HCT116 (cell line): Measurements from ENCODE around the gene PSMC3. TPM values are rescaled to one million over a fixed set of nuclear protein-coding genes. Genes with fewer than 3 reads are reported as not detected.

Experiments used
- ATAC-seq: fragments of 200-7000 bp; cut with Tn5 transposase; 2 replicates; pipeline ENCODE4 v1.9.1; 2020; ENCODE audit warnings: mild to moderate bottlenecking, moderate library complexity
- BruUV-seq: library from RNA; stranded (reverse); fragments of 400-500 nt; replicated peaks from 2 replicates; lab custom pipeline; 2021; lab: Mats Ljungman, UMichigan
- CTCF ChIA-PET: fragments of 300-600 bp; sonication (Branson Sonifier 250); formaldehyde crosslinking; loops from one replicate; lab custom pipeline; 2021; ENCODE audit warnings: antibody characterized with exemption; lab: Charles Lee
- POLR2A ChIA-PET: fragments of 300-600, 350-600 bp; sonication (Branson Sonifier 250); formaldehyde crosslinking; loops from one replicate; lab custom pipeline; 2021; ENCODE audit warnings: antibody characterized with exemption; lab: Charles Lee
- RAD21 ChIA-PET, 2 experiments: fragments of 300-600 bp; sonication (Branson Sonifier 250); formaldehyde crosslinking; loops; one replicate each; lab custom pipeline; 2023; ENCODE audit warnings: low total read pairs in 2 of 2; ENCODE audit not compliant: uncharacterized antibody in 2 of 2, unreplicated experiment in 2 of 2, low non-redundant PET in 1 of 2; lab: Charles Lee
- DNase-seq: peaks from one replicate; pipeline ENCODE4 v3.0.0-alpha.2; 2010; ENCODE audit warnings: low read depth, low spot score
- H2AFZ ChIP-seq: fragments of 200-600 bp; shearing (Covaris generic), sonication (generic); 2 replicates; pipeline ENCODE4 v1.6.1; 2017; ENCODE audit warnings: low read depth, mixed run types, mixed read lengths, antibody characterized with exemption, low read length; ENCODE audit not compliant: poor library complexity, severe bottlenecking
- H3K27ac ChIP-seq: 2 replicates; pipeline ENCODE4 v1.5.1; 2012; ENCODE audit warnings: low read depth, low read length
- H3K27me3 ChIP-seq: fragments of 200-600 bp; sonication (generic); 2 replicates; pipeline ENCODE4 v1.6.1; 2016; ENCODE audit warnings: mixed run types, low read length, mixed read lengths; ENCODE audit not compliant: insufficient read depth
- H3K36me3 ChIP-seq, 2 experiments: fragments of 200-500 bp in 1 of 2; fragments of 200-600 bp in 1 of 2; sonication (Bioruptor generic) in 1 of 2; sonication (generic) in 1 of 2; 2 replicates each; pipeline versions ENCODE4 v1.5.1 to v1.6.1; 2014 to 2016; ENCODE audit warnings: low read length in 2 of 2, inconsistent platforms in 1 of 2, mixed read lengths in 1 of 2, mixed run types in 1 of 2; ENCODE audit not compliant: insufficient read depth in 2 of 2, control insufficient read depth in 1 of 2
- H3K4me1 ChIP-seq, 2 experiments: fragments of 200-600 bp in 1 of 2; sonication (generic) in 1 of 2; 2 replicates each; pipeline versions ENCODE4 v1.5.1 to v1.6.1; 2012 to 2017; ENCODE audit warnings: low read length in 2 of 2, inconsistent platforms in 1 of 2, mild to moderate bottlenecking in 1 of 2, mixed read lengths in 1 of 2, mixed run types in 1 of 2, moderate library complexity in 1 of 2; ENCODE audit not compliant: insufficient read depth in 2 of 2, control insufficient read depth in 1 of 2
- H3K4me2 ChIP-seq: fragments of 200-600 bp; sonication (generic); 2 replicates; pipeline ENCODE4 v1.6.1; 2017; ENCODE audit warnings: mixed run types, low read length, mixed read lengths
- H3K4me3 ChIP-seq, 2 experiments: fragments of 200-600 bp in 1 of 2; sonication (generic) in 1 of 2; replicated peaks in 1 of 2; 2 replicates each; pipeline ENCODE4 v1.5.1; 2011 to 2016; ENCODE audit warnings: low read length in 2 of 2, control low read depth in 1 of 2, low read depth in 1 of 2, mild to moderate bottlenecking in 1 of 2, mixed read lengths in 1 of 2, mixed run types in 1 of 2
- H3K79me2 ChIP-seq: fragments of 200-600 bp; sonication (generic); 2 replicates; pipeline ENCODE4 v1.6.1; 2017; ENCODE audit warnings: mild to moderate bottlenecking, mixed run types, low read length, moderate library complexity, mixed read lengths; ENCODE audit not compliant: insufficient read depth
- H3K9ac ChIP-seq: fragments of 200-600 bp; sonication (generic); 2 replicates; pipeline ENCODE4 v1.6.1; 2016; ENCODE audit warnings: low read length, mixed read lengths
- H3K9me2 ChIP-seq: fragments of 200-600 bp; sonication (generic), shearing (Covaris generic); 2 replicates; pipeline ENCODE4 v1.6.1; 2017; ENCODE audit warnings: mixed run types, mild to moderate bottlenecking, moderate library complexity; ENCODE audit not compliant: insufficient read depth
- H3K9me3 ChIP-seq, 2 experiments: fragments of 200-500 bp in 1 of 2; fragments of 200-600 bp in 1 of 2; sonication (Bioruptor generic) in 1 of 2; sonication (generic) in 1 of 2; 2 replicates each; pipeline ENCODE4 v1.6.1; 2014 to 2017; ENCODE audit warnings: low read length in 2 of 2, mixed read lengths in 2 of 2, inconsistent platforms in 1 of 2, low read depth in 1 of 2, mild to moderate bottlenecking in 1 of 2, mixed run types in 1 of 2, moderate library complexity in 1 of 2; ENCODE audit not compliant: control insufficient read depth in 1 of 2, insufficient read depth in 1 of 2
- H4K20me1 ChIP-seq: fragments of 200-600 bp; sonication (generic), shearing (Covaris generic); 2 replicates; pipeline ENCODE4 v1.6.1; 2017; ENCODE audit warnings: mixed run types, mild to moderate bottlenecking, moderate library complexity; ENCODE audit not compliant: insufficient read depth
- ATF3 ChIP-seq: IDR thresholded peaks from 2 replicates; pipeline ENCODE4 v1.6.1; 2012
- EZH2 ChIP-seq: fragments of 200-600 bp; sonication (generic); IDR thresholded peaks from 2 replicates; pipeline ENCODE4 v1.6.1; 2017; ENCODE audit warnings: antibody characterized with exemption, mixed run types
- JUND ChIP-seq: IDR thresholded peaks from 2 replicates; pipeline ENCODE4 v1.6.1; 2012
- POLR2A ChIP-seq: IDR thresholded peaks from 2 replicates; pipeline ENCODE4 v1.7.0; 2011; ENCODE audit warnings: borderline replicate concordance; ENCODE audit not compliant: insufficient read depth, insufficient read length; ENCODE audit errors: extremely low read depth
- RAD21 ChIP-seq: IDR thresholded peaks from 2 replicates; pipeline ENCODE4 v1.6.1; 2012; ENCODE audit warnings: low read depth, mild to moderate bottlenecking
- intact Hi-C: fragments of 100-400 bp; cut with micrococcal nuclease; formaldehyde crosslinking; loops from 2 replicates; pipeline ENCODE4 v1.10.0; 2022
- total RNA-seq: library from RNA; stranded (reverse); gene quantifications from one replicate; pipeline ENCODE4 v1.2.1, GENCODE V29; 2021; ENCODE audit not compliant: unreplicated experiment
- TF ChIP-seq, protein P1 (sequence below), 3 experiments: fragments of 200-600 bp in 1 of 3; sonication (generic) in 1 of 3; IDR thresholded peaks in 2 of 3; conservative IDR thresholded peaks in 1 of 3; 2 replicates each; pipeline ENCODE4 v1.5.1; 2012 to 2017; ENCODE audit warnings: low read depth in 2 of 3, low read length in 2 of 3, antibody characterized with exemption in 1 of 3, borderline replicate concordance in 1 of 3, control low read depth in 1 of 3, mild to moderate bottlenecking in 1 of 3, mixed read lengths in 1 of 3, mixed run types in 1 of 3, moderate library complexity in 1 of 3; ENCODE audit not compliant: insufficient read depth in 1 of 3

The PSMC3 gene
- total RNA-seq, 1 experiment from 2014 or later = 155 TPM

DNA sequence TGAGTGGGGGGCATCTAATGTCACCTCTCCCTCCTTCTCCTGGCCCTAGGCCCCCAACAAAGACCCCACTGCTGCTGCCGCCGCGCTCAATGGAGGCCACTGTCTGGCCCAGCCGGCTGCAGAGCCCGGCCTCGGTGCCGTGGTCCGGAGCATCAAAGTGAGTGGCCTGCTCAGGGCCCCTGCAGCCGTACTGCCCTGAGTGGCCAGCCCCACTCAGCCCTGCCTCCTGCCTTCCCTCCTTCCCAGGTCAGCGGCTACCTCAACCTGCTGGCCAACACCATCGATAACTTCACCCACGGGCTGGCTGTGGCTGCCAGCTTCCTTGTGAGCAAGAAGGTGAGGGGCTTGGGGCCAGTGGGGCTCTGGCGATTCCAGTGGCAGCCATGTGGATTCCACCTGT lies 12.9 kb downstream of the PSMC3 start:
- H4K20me1 ChIP-seq = no peaks in the 10 kb centered on the region
- TF ChIP-seq EZH2 (no peak), JUND (no peak), POLR2A (no peak)
- ATAC-seq (no peak), DNase-seq (no peak)
- no peak overlapping the region for H3K4me3 ChIP-seq
- CTCF ChIA-PET = no interaction called here
- peak overlapping the region; percentile 30; the same call in 1 of the 2 replicates for H3K9ac ChIP-seq
- H3K4me2 ChIP-seq = peak overlapping the region; percentile 50
- peak overlapping the region; percentile 51; the same call in 1 of the 2 replicates for H3K27ac ChIP-seq
- no peaks in the 10 kb centered on the region for H3K9me3 ChIP-seq
- no peaks in the 10 kb centered on the region for H3K27me3 ChIP-seq
- H2AFZ ChIP-seq = no peak overlapping the region
- intact Hi-C loops = no loop called here
- peaks cover 7% of the 10 kb centered on the region; the same call in 1 of the 2 replicates for H3K79me2 ChIP-seq
- RAD21 ChIA-PET = no interaction called here
- no TSS peak for BruUV-seq
- peaks cover 32 to 54% of the 10 kb centered on the region in 2 experiments for H3K4me1 ChIP-seq
- peaks cover 4 to 12% of the 10 kb centered on the region in 2 experiments for H3K36me3 ChIP-seq
- no peaks in the 10 kb centered on the region for H3K9me2 ChIP-seq
- POLR2A ChIA-PET = no interaction called here

- no peak overlapping the region for H3K27ac ChIP-seq
- H3K9me3 ChIP-seq = no peaks in the 10 kb centered on the region
- ATAC-seq = peak; percentile 23
- intact Hi-C loops = no loop called here
- H3K4me2 ChIP-seq = no peak overlapping the region
- H3K9me2 ChIP-seq = no peaks in the 10 kb centered on the region
- no TSS peak for BruUV-seq
- H3K4me3 ChIP-seq = no peak overlapping the region
- H3K36me3 ChIP-seq = peaks cover 0 to 4% of the 10 kb centered on the region in 2 experiments; a peak in 2 of 4 replicates
- no peak overlapping the region for H3K9ac ChIP-seq
- CTCF ChIA-PET = interaction anchor here (0.6 to 1.7 kb wide), 6 partner anchors 14 to 697 kb away, joined by 3 to 12 read pairs (median 4); partner anchors contain the start of gene PSMC3
- H4K20me1 ChIP-seq = no peaks in the 10 kb centered on the region
- H3K4me1 ChIP-seq = peaks cover 37 to 51% of the 10 kb centered on the region in 2 experiments
- DNase-seq = peak; percentile 21
- TF ChIP-seq, protein P1, sequence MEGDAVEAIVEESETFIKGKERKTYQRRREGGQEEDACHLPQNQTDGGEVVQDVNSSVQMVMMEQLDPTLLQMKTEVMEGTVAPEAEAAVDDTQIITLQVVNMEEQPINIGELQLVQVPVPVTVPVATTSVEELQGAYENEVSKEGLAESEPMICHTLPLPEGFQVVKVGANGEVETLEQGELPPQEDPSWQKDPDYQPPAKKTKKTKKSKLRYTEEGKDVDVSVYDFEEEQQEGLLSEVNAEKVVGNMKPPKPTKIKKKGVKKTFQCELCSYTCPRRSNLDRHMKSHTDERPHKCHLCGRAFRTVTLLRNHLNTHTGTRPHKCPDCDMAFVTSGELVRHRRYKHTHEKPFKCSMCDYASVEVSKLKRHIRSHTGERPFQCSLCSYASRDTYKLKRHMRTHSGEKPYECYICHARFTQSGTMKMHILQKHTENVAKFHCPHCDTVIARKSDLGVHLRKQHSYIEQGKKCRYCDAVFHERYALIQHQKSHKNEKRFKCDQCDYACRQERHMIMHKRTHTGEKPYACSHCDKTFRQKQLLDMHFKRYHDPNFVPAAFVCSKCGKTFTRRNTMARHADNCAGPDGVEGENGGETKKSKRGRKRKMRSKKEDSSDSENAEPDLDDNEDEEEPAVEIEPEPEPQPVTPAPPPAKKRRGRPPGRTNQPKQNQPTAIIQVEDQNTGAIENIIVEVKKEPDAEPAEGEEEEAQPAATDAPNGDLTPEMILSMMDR (IDR thresholded peaks at IDR 0.05 in 2 of 3, conservative IDR thresholded peaks at IDR 0.05 in 1 of 3; ENCODE audit: borderline replicate concordance in 1 of 3, insufficient read depth in 1 of 3, low read depth in 2 of 3, low read length in 2 of 3) = peak; percentile 56 to 97 (median 90)
- peak; percentile 48; the same call in 1 of the 2 replicates for TF ChIP-seq RAD21
- no peak for TF ChIP-seq ATF3
- TF ChIP-seq, all 23 proteins: peak for 2
- ChIA-PET POLR2A (interaction anchor here (1.0 kb wide), 1 partner anchor 35 kb away, joined by 3 read pairs; no protein-coding TSS in a partner anchor), RAD21 (no interaction called here)
- Histone ChIP-seq H2AFZ (no peak overlapping the region), H3K79me2 (peaks cover 7% of the 10 kb centered on the region; the same call in 1 of the 2 replicates), H3K27me3 (no peaks in the 10 kb centered on the region)
Observed at GRCh38 chr11:47411884-47412746, 14.1 kb downstream of the PSMC3 start.
